ENCODE data around the gene CYSLTR2.

- TF ChIP-seq CTCF (IDR thresholded peaks at IDR 0.05) (no peak), POLR2AphosphoS5 (IDR thresholded peaks at IDR 0.05) (no peak)
These were observed 27.7 kb upstream of the CYSLTR2 start for GRCh38 chr13:48626077-48626449.

Data from prostate gland (tissue), 2 donors.